OCI-LY1 (cell line): ENCODE data around the gene AGAP1.

Experiments
- H2AFZ ChIP-seq: fragments of 200-600 bp; sonication (generic), shearing (Covaris generic); 2 replicates; pipeline ENCODE4 v1.6.0; 2014; ENCODE audit warnings: antibody characterized with exemption, mild to moderate bottlenecking, low read length
- H3F3A ChIP-seq: fragments of 200-600 bp; sonication (generic), shearing (Covaris generic); 2 replicates; pipeline ENCODE4 v1.6.0; 2014; ENCODE audit warnings: mild to moderate bottlenecking, antibody characterized with exemption, low read length, moderate library complexity; ENCODE audit not compliant: insufficient read depth
- H3K27ac ChIP-seq: fragments of 200-600 bp; sonication (generic); 2 replicates; pipeline ENCODE4 v1.5.1; 2014; ENCODE audit warnings: low read length, mixed run types, mild to moderate bottlenecking, low read depth; ENCODE audit not compliant: poor library complexity, severe bottlenecking
- H3K27me3 ChIP-seq: fragments of 200-600 bp; sonication (generic); 2 replicates; pipeline ENCODE4 v1.6.0; 2014; ENCODE audit warnings: antibody characterized with exemption, mild to moderate bottlenecking, low read length, moderate library complexity; ENCODE audit not compliant: insufficient read depth
- H3K36me3 ChIP-seq: fragments of 200-600 bp; sonication (generic); 2 replicates; pipeline ENCODE4 v1.6.1; 2014; ENCODE audit warnings: mild to moderate bottlenecking, antibody characterized with exemption, low read length, moderate library complexity, mixed read lengths; ENCODE audit not compliant: insufficient read depth
- H3K4me1 ChIP-seq: fragments of 200-600 bp; sonication (generic); 2 replicates; pipeline ENCODE4 v1.5.1; 2014; ENCODE audit warnings: mild to moderate bottlenecking, low read length, moderate library complexity; ENCODE audit not compliant: insufficient read depth, severe bottlenecking
- H3K4me2 ChIP-seq: fragments of 200-600 bp; sonication (generic), shearing (Covaris generic); 2 replicates; pipeline ENCODE4 v1.6.1; 2014; ENCODE audit warnings: low read length
- H3K4me3 ChIP-seq: fragments of 200-600 bp; sonication (generic); 2 replicates; pipeline ENCODE4 v1.5.1; 2014; ENCODE audit warnings: low read length, low read depth, mild to moderate bottlenecking, mixed read lengths; ENCODE audit not compliant: poor library complexity, severe bottlenecking
- H3K79me2 ChIP-seq: fragments of 200-600 bp; shearing (Covaris generic); 2 replicates; pipeline ENCODE4 v1.6.1; 2016; ENCODE audit warnings: mixed run types, low read length, mixed read lengths; ENCODE audit not compliant: insufficient read depth
- H3K9ac ChIP-seq: fragments of 200-600 bp; sonication (generic), shearing (Covaris generic); 2 replicates; pipeline ENCODE4 v1.6.1; 2014; ENCODE audit warnings: mild to moderate bottlenecking, low read length, mixed read lengths
- H3K9me2 ChIP-seq: fragments of 200-600 bp; sonication (generic), shearing (Covaris generic); 2 replicates; pipeline ENCODE4 v1.6.1; 2014; ENCODE audit warnings: low read depth, mild to moderate bottlenecking, low read length, mixed read lengths
- H3K9me3 ChIP-seq: fragments of 200-600 bp; shearing (Covaris generic); 2 replicates; pipeline ENCODE4 v1.6.1; 2014; ENCODE audit warnings: low read length, mixed read lengths
- H4K20me1 ChIP-seq: fragments of 200-600 bp; sonication (generic), shearing (Covaris generic); 2 replicates; pipeline ENCODE4 v1.6.0; 2016; ENCODE audit warnings: mild to moderate bottlenecking, low read length; ENCODE audit not compliant: insufficient read depth
- CTCF ChIP-seq: fragments of 200-600 bp; sonication (generic), shearing (Covaris generic); IDR thresholded peaks from 2 replicates; pipeline ENCODE4 v1.5.1; 2017; ENCODE audit warnings: mild to moderate bottlenecking, antibody characterized with exemption, low read length, moderate library complexity, mixed read lengths
- EZH2 ChIP-seq: fragments of 200-600 bp; sonication (generic), shearing (Covaris generic); IDR thresholded peaks from 2 replicates; pipeline ENCODE4 v1.8.0; 2017; ENCODE audit warnings: borderline replicate concordance, mixed run types, mild to moderate bottlenecking, antibody characterized with exemption, low read length, moderate library complexity, mixed read lengths

AGAP1 gene

GRCh38 chr2:235575431-235575830 is 81.6 kb downstream of the AGAP1 start:
- Histone ChIP-seq H3F3A (no peaks in the 10 kb centered on the region), H3K9me2 (no peaks in the 10 kb centered on the region), H2AFZ (no peak overlapping the region), H3K27me3 (no peaks in the 10 kb centered on the region; the same call in 1 of the 2 replicates), H3K4me3 (no peak overlapping the region), H3K79me2 (no peaks in the 10 kb centered on the region), H3K4me1 (no peaks in the 10 kb centered on the region), H4K20me1 (no peaks in the 10 kb centered on the region), H3K27ac (no peak overlapping the region), H3K4me2 (no peak overlapping the region), H3K9ac (no peak overlapping the region), H3K36me3 (no peaks in the 10 kb centered on the region), H3K9me3 (no peaks in the 10 kb centered on the region)
- no peak for TF ChIP-seq EZH2
- TF ChIP-seq CTCF, result no peak

GRCh38 chr2:235575904-235576303 is 82.1 kb downstream of the AGAP1 start:
- H3K79me2 ChIP-seq, result no peaks in the 10 kb centered on the region
- H3K27me3 ChIP-seq, result no peaks in the 10 kb centered on the region; the same call in 1 of the 2 replicates

GRCh38 chr2:235576337-235576910 is 82.6 kb downstream of the AGAP1 start:
- H3K4me3 ChIP-seq, result no peak overlapping the region
- H4K20me1 ChIP-seq, result no peaks in the 10 kb centered on the region
- no peaks in the 10 kb centered on the region for H3K79me2 ChIP-seq
- H3K9ac ChIP-seq, result no peak overlapping the region
- no peak overlapping the region for H2AFZ ChIP-seq
- H3K27ac ChIP-seq, result no peak overlapping the region
- no peak for TF ChIP-seq EZH2
- TF ChIP-seq CTCF, result no peak
- H3K9me3 ChIP-seq, result no peaks in the 10 kb centered on the region
- no peaks in the 10 kb centered on the region for H3F3A ChIP-seq
- H3K9me2 ChIP-seq, result no peaks in the 10 kb centered on the region
- H3K4me2 ChIP-seq, result no peak overlapping the region
- no peaks in the 10 kb centered on the region; the same call in 1 of the 2 replicates for H3K27me3 ChIP-seq
- H3K36me3 ChIP-seq, result no peaks in the 10 kb centered on the region
- no peaks in the 10 kb centered on the region for H3K4me1 ChIP-seq

More at GRCh38 chr2:235575904-235576303, 82.1 kb downstream of the AGAP1 start:
- H2AFZ ChIP-seq, result no peak overlapping the region
- H4K20me1 ChIP-seq, result no peaks in the 10 kb centered on the region
- no peaks in the 10 kb centered on the region for H3K9me2 ChIP-seq
- H3K27ac ChIP-seq, result no peak overlapping the region
- H3K9ac ChIP-seq, result no peak overlapping the region
- H3K4me3 ChIP-seq, result no peak overlapping the region
- no peaks in the 10 kb centered on the region for H3K9me3 ChIP-seq
- H3K36me3 ChIP-seq, result no peaks in the 10 kb centered on the region
- H3F3A ChIP-seq, result no peaks in the 10 kb centered on the region
- no peak for TF ChIP-seq EZH2
- no peak for TF ChIP-seq CTCF
- no peaks in the 10 kb centered on the region for H3K4me1 ChIP-seq
- H3K4me2 ChIP-seq, result no peak overlapping the region
